ENCODE results near the gene FAM180B. TPM values are rescaled to one million over a fixed set of nuclear protein-coding genes. Genes with fewer than 3 reads are reported as not detected.

The FAM180B gene
- total RNA-seq, 1 experiment from 2014 or later = not detected

GRCh38 chr11:47551086-47551485 lies 35.4 kb upstream of the FAM180B start:
- Histone ChIP-seq H3K27me3 (ENCODE audit: insufficient read depth, low read length) (no peaks in the 10 kb centered on the region), H2AFZ (ENCODE audit: low read depth, low read length, poor library complexity, severe bottlenecking) (no peak overlapping the region), H3K4me3 (replicated peaks in 1 of 2; ENCODE audit: low read depth in 1 of 2, low read length in 2 of 2) (peak overlapping the region; percentile 94 to 97), H4K20me1 (ENCODE audit: insufficient read depth) (peaks cover 6% of the 10 kb centered on the region; the same call in 1 of the 2 replicates), H3K36me3 (ENCODE audit: control insufficient read depth in 1 of 2, insufficient read depth in 2 of 2, low read length in 2 of 2) (peaks cover 0 to 4% of the 10 kb centered on the region in 2 experiments; a peak in 1 of 4 replicates), H3K27ac (ENCODE audit: low read depth, low read length) (peak overlapping the region; percentile 93; the same call in 1 of the 2 replicates), H3K4me2 (ENCODE audit: low read length) (peak overlapping the region; percentile 98), H3K9me2 (ENCODE audit: insufficient read depth) (no peaks in the 10 kb centered on the region), H3K4me1 (ENCODE audit: control insufficient read depth in 1 of 2, insufficient read depth in 2 of 2, low read length in 2 of 2) (peaks cover 13 to 38% of the 10 kb centered on the region in 2 experiments), H3K9ac (ENCODE audit: low read length) (peak overlapping the region; percentile 92; the same call in 1 of the 2 replicates), H3K9me3 (ENCODE audit: control insufficient read depth in 1 of 2, insufficient read depth in 1 of 2, low read depth in 1 of 2, low read length in 2 of 2) (no peaks in the 10 kb centered on the region), H3K79me2 (ENCODE audit: insufficient read depth, low read length) (peaks cover 71% of the 10 kb centered on the region)
- CTCF ChIA-PET = interaction anchor here (1.5 to 1.6 kb wide), 2 partner anchors 10 to 16 kb away, joined by 5 to 9 read pairs; no protein-coding TSS in a partner anchor
- RAD21 ChIA-PET (ENCODE audit: low non-redundant PET in 1 of 2, low total read pairs in 2 of 2, uncharacterized antibody in 2 of 2, unreplicated experiment in 2 of 2) = no interaction called here
- ATAC-seq (no peak), DNase-seq (ENCODE audit: low read depth, low spot score) (no peak)
- no peak for TF ChIP-seq JUND (IDR thresholded peaks at IDR 0.05)
- no peak for TF ChIP-seq ZBTB33 (IDR thresholded peaks at IDR 0.05; ENCODE audit: extremely low read depth, insufficient replicate concordance, low read length)
- TF ChIP-seq ELF1 (IDR thresholded peaks at IDR 0.05; ENCODE audit: borderline replicate concordance, low read depth) = no peak
- TF ChIP-seq SP1 (IDR thresholded peaks at IDR 0.05; ENCODE audit: low read depth) = no peak
- no peak for TF ChIP-seq ATF3 (IDR thresholded peaks at IDR 0.05)
- TF ChIP-seq CTCF (IDR thresholded peaks at IDR 0.05 in 2 of 3, conservative IDR thresholded peaks at IDR 0.05 in 1 of 3; ENCODE audit: borderline replicate concordance in 1 of 3, insufficient read depth in 1 of 3, low read depth in 2 of 3, low read length in 2 of 3) = peak; percentile 13 to 48 (median 41); a peak in 4 of 6 replicates
- peak; percentile 43; the same call in 1 of the 2 replicates for TF ChIP-seq MAX (IDR thresholded peaks at IDR 0.05)
- no peak for TF ChIP-seq POLR2A (IDR thresholded peaks at IDR 0.05; ENCODE audit: borderline replicate concordance, extremely low read depth, insufficient read depth, insufficient read length)
- TF ChIP-seq EZH2phosphoT487 (IDR thresholded peaks at IDR 0.05; ENCODE audit: borderline replicate concordance) = no peak
- TF ChIP-seq ZNF274 (IDR thresholded peaks at IDR 0.05; ENCODE audit: low read depth, low read length) = no peak
- POLR2A ChIA-PET = interaction anchor here (1.0 to 1.5 kb wide), 3 partner anchors 11 to 29 kb away, joined by 3 read pairs; partner anchors contain the start of gene PTPMT1
- no TSS peak for BruUV-seq (replicated peaks)
- intact Hi-C loops (cut with micrococcal nuclease) = loop anchor here (5.0 to 10.0 kb wide), 2 partner anchors 126 to 216 kb away; partner anchors contain the start of genes FNBP4 and PSMC3
